ENCODE results near the gene DNAH1. TPM values are rescaled to one million over a fixed set of nuclear protein-coding genes. Genes with fewer than 3 reads are reported as not detected.
"Not testable (repeated sequence)": the region's sequence is repeated elsewhere in the genome, so short reads cannot be mapped to it uniquely, and the experiment has no call there.

The DNAH1 gene
- total RNA-seq, 4 donors from 2014 or later: 1.4 to 6.8 (median 2.0) TPM

DNA sequence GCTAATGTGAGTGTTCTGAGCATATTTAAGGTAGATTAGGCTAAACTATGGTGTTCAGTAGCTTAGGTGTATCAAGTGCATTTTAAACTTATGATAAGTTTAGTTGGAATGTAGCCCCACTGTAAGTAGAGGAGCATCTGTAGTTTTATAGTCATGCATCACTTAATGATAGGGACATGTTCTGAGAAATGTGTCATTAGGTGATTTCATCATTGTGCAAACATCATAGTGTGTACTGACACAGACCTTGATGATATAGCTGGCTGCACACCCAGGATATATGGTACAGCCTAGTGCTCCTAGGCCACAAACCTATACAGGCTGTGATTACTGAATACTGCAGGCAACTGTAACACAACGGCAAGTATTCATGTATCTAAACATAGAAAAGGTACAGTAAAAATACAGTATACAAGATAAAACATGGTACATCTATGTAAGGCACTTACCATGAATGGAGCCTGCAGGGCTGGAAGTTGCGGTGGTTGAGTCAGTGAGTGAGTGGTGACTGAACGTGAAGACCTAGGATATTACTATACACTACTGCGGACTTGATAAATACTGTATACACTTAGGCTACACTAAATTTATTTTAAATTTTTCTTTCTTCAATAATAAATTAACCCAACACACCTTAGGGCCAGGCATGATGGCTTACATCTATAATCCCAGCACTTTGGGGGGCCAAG, 17.9 kb downstream of the DNAH1 start:
- Histone ChIP-seq H3K4me1 (no peaks in the 10 kb centered on the region), H3K36me3 (peaks cover 0 to 6% of the 10 kb centered on the region in 2 donors), H3K27ac (no peak overlapping the region), H3K9me3 (no peaks in the 10 kb centered on the region), H3K4me3 (no peak overlapping the region), H3K27me3 (no peaks in the 10 kb centered on the region)
- TF ChIP-seq CTCF (IDR thresholded peaks at IDR 0.05 in 4 of 5, conservative IDR thresholded peaks at IDR 0.05 in 1 of 5) (no peak), POLR2A (IDR thresholded peaks at IDR 0.05) (no peak)
- DNase-seq (no peak), ATAC-seq (no peak)
- intact Hi-C loops (cut with DNase I; ENCODE audit: low total_unique reads) (loop anchor here (10.0 kb wide), 1 partner anchor 329 kb away; no protein-coding TSS in a partner anchor), in situ Hi-C loops (cut with MboI; ENCODE audit: low sequenced_read_pairs in 4 of 4) (no loop called here)

DNA sequence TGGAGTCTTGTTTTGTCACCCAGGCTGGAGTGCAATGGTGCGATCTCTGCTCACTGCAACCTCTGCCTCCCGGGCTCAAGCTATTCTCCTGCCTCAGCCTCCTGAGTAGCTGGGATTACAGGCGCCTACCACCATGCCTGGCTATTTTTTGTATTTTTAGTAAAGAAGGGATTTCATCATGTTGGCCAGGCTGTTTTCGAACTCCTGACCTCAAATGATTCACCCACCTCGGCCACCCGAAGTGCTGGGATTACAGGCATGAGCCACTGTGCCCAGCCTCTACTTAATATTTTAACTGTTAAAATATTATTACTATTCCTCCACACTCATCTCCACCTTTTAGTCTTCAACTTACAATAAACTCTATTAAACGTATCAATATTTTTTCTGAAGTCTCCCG, 22.0 kb downstream of the DNAH1 start:
- H3K36me3 ChIP-seq; H3K27me3 ChIP-seq; DNase-seq; in situ Hi-C loops (cut with MboI; ENCODE audit: low sequenced_read_pairs in 4 of 4); H3K27ac ChIP-seq; H3K9me3 ChIP-seq; ATAC-seq; H3K4me3 ChIP-seq; H3K4me1 ChIP-seq: not testable (repeated sequence)
- intact Hi-C loops (cut with DNase I; ENCODE audit: low total_unique reads): loop anchor here (5.0 to 10.0 kb wide), 2 partner anchors 51 to 333 kb away; partner anchors contain the start of gene GLYCTK

GRCh38 chr3:52339612-52340011, 23.5 kb downstream of the DNAH1 start:
- Histone ChIP-seq H3K36me3 (no peaks in the 10 kb centered on the region), H3K27me3 (no peaks in the 10 kb centered on the region), H3K4me3 (no peak overlapping the region), H3K4me1 (no peaks in the 10 kb centered on the region), H3K27ac (no peak overlapping the region), H3K9me3 (no peaks in the 10 kb centered on the region)
- ATAC-seq (peak; percentile 69 to 91), DNase-seq (no peak)
- TF ChIP-seq CTCF (IDR thresholded peaks at IDR 0.05 in 4 of 5, conservative IDR thresholded peaks at IDR 0.05 in 1 of 5): peak; percentile 57 to 75 (median 70)
- TF ChIP-seq POLR2A (IDR thresholded peaks at IDR 0.05): no peak
- intact Hi-C loops (cut with DNase I; ENCODE audit: low total_unique reads): loop anchor here (1.0 to 10.0 kb wide), 3 partner anchors 52 to 335 kb away; partner anchors contain the start of gene GLYCTK
- in situ Hi-C loops (cut with MboI; ENCODE audit: low sequenced_read_pairs in 4 of 4): loop anchor here (5.0 to 10.0 kb wide), 3 partner anchors 105 to 122 kb away; partner anchors contain the start of gene TWF2 (in 1 of the 4)

DNA sequence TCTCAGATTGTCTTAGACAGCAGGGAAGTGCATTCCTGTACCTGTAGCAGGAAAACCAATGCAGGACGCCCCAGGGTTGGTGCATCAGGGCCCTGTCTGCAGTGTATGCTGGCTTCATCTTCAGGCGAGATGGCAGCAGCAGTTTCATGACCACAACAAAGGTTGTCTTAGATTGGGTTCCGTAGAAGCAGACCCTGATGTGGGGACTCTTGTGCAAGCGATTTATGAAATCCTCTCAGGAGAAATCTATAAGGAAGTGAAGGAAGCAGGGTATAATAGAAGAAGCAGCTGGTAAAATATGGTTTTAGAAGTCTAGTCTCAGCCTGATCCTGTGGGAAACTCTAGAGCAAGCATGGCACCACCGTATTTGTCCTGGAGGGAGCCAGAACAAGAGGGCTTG, 25.0 kb downstream of the DNAH1 start:
- H3K4me3 ChIP-seq: no peak overlapping the region
- ATAC-seq (no peak), DNase-seq (no peak)
- in situ Hi-C loops (cut with MboI; ENCODE audit: low sequenced_read_pairs in 4 of 4) (loop anchor here (5.0 to 10.0 kb wide), 3 partner anchors 106 to 124 kb away; partner anchors contain the start of gene TWF2 (in 1 of the 4)), intact Hi-C loops (cut with DNase I; ENCODE audit: low total_unique reads) (no loop called here)
- peaks cover 0 to under 1% of the 10 kb centered on the region in 2 donors for H3K4me1 ChIP-seq
- H3K36me3 ChIP-seq: no peaks in the 10 kb centered on the region
- H3K27ac ChIP-seq: no peak overlapping the region
- H3K9me3 ChIP-seq: no peaks in the 10 kb centered on the region
- no peak for TF ChIP-seq POLR2A (IDR thresholded peaks at IDR 0.05)
- no peak for TF ChIP-seq CTCF (IDR thresholded peaks at IDR 0.05 in 4 of 5, conservative IDR thresholded peaks at IDR 0.05 in 1 of 5)
- no peaks in the 10 kb centered on the region for H3K27me3 ChIP-seq

DNA sequence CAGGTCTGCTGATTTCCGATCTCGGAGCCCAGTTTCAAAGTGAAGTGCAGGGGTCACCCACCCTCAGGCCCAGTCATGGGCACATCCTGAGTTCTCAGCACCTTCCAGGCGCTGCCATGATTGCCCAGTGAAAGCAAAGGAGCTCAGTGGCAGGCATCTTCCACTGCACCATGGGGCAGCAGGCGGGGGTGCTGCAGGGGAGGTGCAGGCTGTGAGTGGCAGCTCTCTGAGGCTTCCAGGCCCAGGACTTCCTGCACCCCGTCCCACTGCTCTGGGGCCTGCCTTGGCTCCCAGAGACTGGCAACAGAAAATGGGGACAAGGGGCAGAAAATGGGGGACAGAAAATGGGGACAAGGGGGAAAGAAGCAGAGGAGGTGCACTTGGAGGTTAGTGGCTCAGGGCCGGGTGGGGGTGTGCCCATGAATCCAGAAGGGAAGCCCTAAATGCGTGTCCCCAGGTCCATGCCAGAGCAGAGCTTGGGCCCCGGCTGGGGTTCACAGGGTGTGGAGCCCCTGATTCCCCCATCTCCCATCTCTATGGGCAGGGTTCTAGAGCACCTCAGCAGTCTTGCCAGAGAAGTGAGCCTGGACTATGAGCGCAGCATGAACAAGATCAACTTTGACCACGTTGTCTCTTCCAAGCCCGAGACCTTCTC, 28.0 kb downstream of the DNAH1 start:
- Histone ChIP-seq H3K27ac (no peak overlapping the region), H3K27me3 (no peaks in the 10 kb centered on the region), H3K9me3 (no peaks in the 10 kb centered on the region), H3K36me3 (no peaks in the 10 kb centered on the region), H3K4me3 (no peak overlapping the region), H3K4me1 (peaks cover 6 to 13% of the 10 kb centered on the region in 2 donors)
- intact Hi-C loops (cut with DNase I; ENCODE audit: low total_unique reads) (no loop called here), in situ Hi-C loops (cut with MboI; ENCODE audit: low sequenced_read_pairs in 4 of 4) (loop anchor here (5.0 to 10.0 kb wide), 3 partner anchors 109 to 127 kb away; partner anchors contain the start of gene TWF2 (in 1 of the 4))
- no peak for TF ChIP-seq POLR2A (IDR thresholded peaks at IDR 0.05)
- TF ChIP-seq CTCF (IDR thresholded peaks at IDR 0.05 in 4 of 5, conservative IDR thresholded peaks at IDR 0.05 in 1 of 5): no peak
- ATAC-seq (no peak), DNase-seq (no peak)
